ENCODE measurements around the gene GRID2IP.
"Not testable (repeated sequence)": the region's sequence is repeated elsewhere in the genome, so short reads cannot be mapped to it uniquely, and the experiment has no call there.

The GRID2IP gene

GRCh38 chr7:6551016-6551511 is at the start of gene GRID2IP:
TSS of gene GRID2IP (minus strand) at chr7:6551461. CDS start at chr7:6551436, 25 bp downstream.
- no peak for DNase-seq

- DNase-seq: no peak
These were observed 48.8 kb upstream of the GRID2IP start for GRCh38 chr7:6600093-6600492.

GRCh38 chr7:6590645-6591110 is 39.4 kb upstream of the GRID2IP start:
- peak; percentile 15 for DNase-seq

GRCh38 chr7:6589829-6590644 is 38.8 kb upstream of the GRID2IP start, which contains the start of gene INTS15:
TSS of gene INTS15 (plus strand) at chr7:6590021. CDS start at chr7:6590284, 263 bp downstream.
- DNase-seq: peak; percentile 74

GRCh38 chr7:6589151-6589828 is 38.0 kb upstream of the GRID2IP start:
- no peak for DNase-seq

GRCh38 chr7:6588566-6588965 is 37.3 kb upstream of the GRID2IP start:
- DNase-seq: no peak

- DNase-seq: not testable (repeated sequence)
These were observed 34.6 kb upstream of the GRID2IP start for GRCh38 chr7:6585746-6586432.

- DNase-seq: no peak
These were observed 28.2 kb upstream of the GRID2IP start for GRCh38 chr7:6579446-6579845.

GRCh38 chr7:6578114-6579084 is 27.1 kb upstream of the GRID2IP start:
- peak; percentile 18 for DNase-seq

- peak; percentile 60 for DNase-seq
These were observed 26.3 kb upstream of the GRID2IP start, which contains the start of gene ZDHHC4 for GRCh38 chr7:6577369-6578113. TSS of gene ZDHHC4 (plus strand) at chr7:6577454. CDS start at chr7:6580562, 3,108 bp downstream.

GRCh38 chr7:6576867-6577368 is 25.7 kb upstream of the GRID2IP start:
- DNase-seq: not testable (repeated sequence)

GRCh38 chr7:6576024-6576866 is 25.0 kb upstream of the GRID2IP start:
- DNase-seq: no peak

- DNase-seq: no peak
These were observed 24.2 kb upstream of the GRID2IP start for GRCh38 chr7:6575281-6576023.

- DNase-seq: no peak
These were observed 20.0 kb upstream of the GRID2IP start for GRCh38 chr7:6571160-6571779.

GRCh38 chr7:6567886-6568285 is 16.6 kb upstream of the GRID2IP start:
- DNase-seq: no peak

- no peak for DNase-seq
These were observed 14.4 kb upstream of the GRID2IP start for GRCh38 chr7:6565655-6566054.

GRCh38 chr7:6563936-6564770 is 12.9 kb upstream of the GRID2IP start:
- DNase-seq: no peak

GRCh38 chr7:6562106-6562505 is 10.8 kb upstream of the GRID2IP start:
- no peak for DNase-seq
